SK-N-SH treated with all-trans-retinoic acid at 6 μM for 48 hours (cell line): ENCODE measurements around the gene PALD1.

Experiments used
- ATAC-seq: fragments of 200-7000 bp; cut with Tn5 transposase; 3 replicates; pipeline ENCODE4 v1.9.1; 2020; ENCODE audit warnings: mild to moderate bottlenecking, moderate library complexity
- ARNTL ChIP-seq: fragments of 450-650 bp; formaldehyde crosslinking; IDR thresholded peaks from 2 replicates; pipeline ENCODE4 v1.5.0; 2020; ENCODE audit warnings: low read depth, mild to moderate bottlenecking, moderate library complexity, borderline replicate concordance
- BACH2 ChIP-seq: fragments of 250-450 bp; sonication (Bioruptor Pico); IDR thresholded peaks from 2 replicates; pipeline ENCODE4 v1.9.0; 2021; ENCODE audit warnings: mild to moderate bottlenecking, borderline replicate concordance
- CREB5 ChIP-seq: fragments of 250-450 bp; sonication (Bioruptor Pico); IDR thresholded peaks from 2 replicates; pipeline ENCODE4 v1.5.1; 2020; ENCODE audit warnings: low read depth, mild to moderate bottlenecking, moderate library complexity
- CSDC2 ChIP-seq: fragments of 250-450 bp; sonication (Bioruptor Pico); IDR thresholded peaks from 2 replicates; pipeline ENCODE4 v1.5.0; 2020; ENCODE audit warnings: mild to moderate bottlenecking, moderate library complexity
- GLIS3 ChIP-seq: fragments of 250-450 bp; sonication (Bioruptor Pico); IDR thresholded peaks from 2 replicates; pipeline ENCODE4 v1.5.0; 2020; ENCODE audit warnings: mild to moderate bottlenecking, moderate library complexity
- ISL1 ChIP-seq: fragments of 250-450 bp; sonication (Bioruptor Pico); IDR thresholded peaks from 2 replicates; pipeline ENCODE4 v2.1.2; 2022; ENCODE audit warnings: mild to moderate bottlenecking, moderate library complexity
- OSR1 ChIP-seq: fragments of 250-450 bp; sonication (Bioruptor Pico); IDR thresholded peaks from 2 replicates; pipeline ENCODE4 v1.8.0; 2022; ENCODE audit warnings: moderate library complexity, mild to moderate bottlenecking, inconsistent platforms
- PATZ1 ChIP-seq: fragments of 250-450 bp; sonication (Bioruptor Pico); IDR thresholded peaks from 2 replicates; pipeline ENCODE4 v1.8.0; 2020; ENCODE audit warnings: mild to moderate bottlenecking, moderate library complexity, borderline replicate concordance
- PPARA ChIP-seq: fragments of 250-450 bp; sonication (Bioruptor Pico); IDR thresholded peaks from 2 replicates; pipeline ENCODE4 v1.5.0; 2020; ENCODE audit warnings: mild to moderate bottlenecking, borderline replicate concordance
- RARB ChIP-seq: fragments of 250-450 bp; sonication (Bioruptor Pico); IDR thresholded peaks from 2 replicates; pipeline ENCODE4 v1.8.0; 2021; ENCODE audit warnings: mild to moderate bottlenecking, moderate library complexity
- SNAI2 ChIP-seq: fragments of 250-450 bp; sonication (Bioruptor Pico); IDR thresholded peaks from 2 replicates; pipeline ENCODE4 v1.5.0; 2020; ENCODE audit warnings: mild to moderate bottlenecking, moderate library complexity
- TCF4 ChIP-seq: fragments of 250-450 bp; sonication (Bioruptor Pico); IDR thresholded peaks from 2 replicates; pipeline ENCODE4 v1.8.0; 2021; ENCODE audit warnings: mild to moderate bottlenecking, moderate library complexity, borderline replicate concordance
- TOX ChIP-seq: fragments of 250-450 bp; sonication (Bioruptor Pico); IDR thresholded peaks from 2 replicates; pipeline ENCODE4 v1.8.0; 2021; ENCODE audit warnings: mild to moderate bottlenecking, moderate library complexity, borderline replicate concordance
- TSHZ2 ChIP-seq: fragments of 250-450 bp; sonication (Bioruptor Pico); IDR thresholded peaks from 2 replicates; pipeline ENCODE4 v1.5.0; 2020; ENCODE audit warnings: mild to moderate bottlenecking, moderate library complexity
- ZC3H10 ChIP-seq: fragments of 250-450 bp; sonication (Bioruptor Pico); IDR thresholded peaks from 2 replicates; pipeline ENCODE4 v1.5.1; 2021; ENCODE audit warnings: mild to moderate bottlenecking, moderate library complexity
- ZFP30 ChIP-seq: fragments of 450-650 bp; formaldehyde crosslinking; IDR thresholded peaks from 2 replicates; pipeline ENCODE4 v1.5.0; 2022; ENCODE audit warnings: mild to moderate bottlenecking, moderate library complexity
- ZNF565 ChIP-seq: fragments of 450-650 bp; formaldehyde crosslinking; conservative IDR thresholded peaks from 2 replicates; pipeline ENCODE4 v1.5.0; 2020; ENCODE audit warnings: low read depth, mild to moderate bottlenecking, moderate library complexity
- ZNF70 ChIP-seq: fragments of 450-650 bp; formaldehyde crosslinking; IDR thresholded peaks from 2 replicates; pipeline ENCODE4 v1.5.0; 2020; ENCODE audit warnings: mild to moderate bottlenecking, moderate library complexity
- ZNF8 ChIP-seq: fragments of 450-650 bp; formaldehyde crosslinking; IDR thresholded peaks from 2 replicates; pipeline ENCODE4 v1.5.0; 2020; ENCODE audit warnings: mild to moderate bottlenecking, moderate library complexity
- TF ChIP-seq, protein P1 (sequence below): fragments of 250-450 bp; sonication (Bioruptor Pico); IDR thresholded peaks from 2 replicates; pipeline ENCODE4 v1.8.0; 2021; ENCODE audit warnings: low read depth, mild to moderate bottlenecking, moderate library complexity, borderline replicate concordance

PALD1 gene

GRCh38 chr10:70514591-70514990 lies 36.0 kb downstream of the PALD1 start:
- TF ChIP-seq CREB5 (no peak), ZC3H10 (no peak), ISL1 (CRISPR knock-in tag) (no peak), ARNTL (CRISPR knock-in tag) (no peak), OSR1 (CRISPR knock-in tag) (no peak)
- TF ChIP-seq, protein P1, sequence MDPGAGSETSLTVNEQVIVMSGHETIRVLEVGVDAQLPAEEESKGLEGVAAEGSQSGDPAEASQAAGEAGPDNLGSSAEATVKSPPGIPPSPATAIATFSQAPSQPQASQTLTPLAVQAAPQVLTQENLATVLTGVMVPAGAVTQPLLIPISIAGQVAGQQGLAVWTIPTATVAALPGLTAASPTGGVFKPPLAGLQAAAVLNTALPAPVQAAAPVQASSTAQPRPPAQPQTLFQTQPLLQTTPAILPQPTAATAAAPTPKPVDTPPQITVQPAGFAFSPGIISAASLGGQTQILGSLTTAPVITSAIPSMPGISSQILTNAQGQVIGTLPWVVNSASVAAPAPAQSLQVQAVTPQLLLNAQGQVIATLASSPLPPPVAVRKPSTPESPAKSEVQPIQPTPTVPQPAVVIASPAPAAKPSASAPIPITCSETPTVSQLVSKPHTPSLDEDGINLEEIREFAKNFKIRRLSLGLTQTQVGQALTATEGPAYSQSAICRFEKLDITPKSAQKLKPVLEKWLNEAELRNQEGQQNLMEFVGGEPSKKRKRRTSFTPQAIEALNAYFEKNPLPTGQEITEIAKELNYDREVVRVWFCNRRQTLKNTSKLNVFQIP (CRISPR knock-in tag) = no peak
- ATAC-seq = no peak

DNA sequence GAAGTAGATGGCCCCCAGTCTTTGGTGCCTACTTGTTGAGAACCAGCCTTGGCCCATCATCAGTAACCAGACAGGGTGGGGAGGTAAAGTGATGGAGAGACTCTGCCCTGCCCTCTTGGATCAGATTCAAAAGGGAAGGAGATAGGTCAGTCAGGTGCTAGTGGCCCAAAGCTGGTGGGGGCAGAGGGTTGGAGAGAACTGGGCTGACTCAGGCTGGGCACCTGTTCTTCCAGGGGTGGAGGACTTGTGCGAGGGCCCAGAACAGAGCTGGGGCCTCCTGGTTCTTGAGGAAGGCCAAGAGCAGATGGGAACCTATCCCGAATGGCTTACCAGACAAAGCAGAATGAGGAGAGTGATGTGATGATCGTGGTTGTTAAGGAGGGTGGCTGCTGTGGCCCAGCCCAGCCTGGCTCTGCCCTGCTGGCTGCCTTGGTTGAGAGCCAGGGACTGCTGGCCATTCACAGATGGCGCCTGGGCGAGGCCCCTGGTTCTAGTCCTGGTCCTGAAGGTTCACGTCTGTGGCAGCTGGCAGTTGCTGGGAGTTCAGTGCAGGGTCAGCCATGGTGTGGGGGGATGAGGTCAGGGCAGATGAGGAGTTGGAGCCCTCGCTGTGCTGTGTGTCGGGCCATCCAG lies 36.6 kb downstream of the PALD1 start:
- no peak for ATAC-seq
- no peak for TF ChIP-seq TCF4
- no peak for TF ChIP-seq ARNTL (CRISPR knock-in tag)
- no peak for TF ChIP-seq GLIS3 (CRISPR knock-in tag)
- no peak for TF ChIP-seq OSR1 (CRISPR knock-in tag)
- TF ChIP-seq ZNF8 (CRISPR knock-in tag) = no peak
- TF ChIP-seq PPARA (CRISPR knock-in tag) = no peak
- TF ChIP-seq PATZ1 (CRISPR knock-in tag) = no peak
- TF ChIP-seq ISL1 (CRISPR knock-in tag) = no peak
- TF ChIP-seq, protein P1 (CRISPR knock-in tag) = no peak
- no peak for TF ChIP-seq TSHZ2 (CRISPR knock-in tag)
- no peak for TF ChIP-seq RARB (CRISPR knock-in tag)
- TF ChIP-seq TOX (CRISPR knock-in tag) = no peak
- no peak for TF ChIP-seq CSDC2 (CRISPR knock-in tag)
- TF ChIP-seq BACH2 (CRISPR knock-in tag) = no peak
- TF ChIP-seq CREB5 = no peak
- TF ChIP-seq ZNF565 (CRISPR knock-in tag) = no peak
- no peak for TF ChIP-seq SNAI2 (CRISPR knock-in tag)
- TF ChIP-seq ZNF70 (CRISPR knock-in tag) = no peak
- no peak for TF ChIP-seq ZC3H10
- TF ChIP-seq ZFP30 (CRISPR knock-in tag) = no peak
- TF ChIP-seq, all 23 proteins: peak for 0
